ENCODE measurements around the gene WDR75.

The WDR75 gene

DNA sequence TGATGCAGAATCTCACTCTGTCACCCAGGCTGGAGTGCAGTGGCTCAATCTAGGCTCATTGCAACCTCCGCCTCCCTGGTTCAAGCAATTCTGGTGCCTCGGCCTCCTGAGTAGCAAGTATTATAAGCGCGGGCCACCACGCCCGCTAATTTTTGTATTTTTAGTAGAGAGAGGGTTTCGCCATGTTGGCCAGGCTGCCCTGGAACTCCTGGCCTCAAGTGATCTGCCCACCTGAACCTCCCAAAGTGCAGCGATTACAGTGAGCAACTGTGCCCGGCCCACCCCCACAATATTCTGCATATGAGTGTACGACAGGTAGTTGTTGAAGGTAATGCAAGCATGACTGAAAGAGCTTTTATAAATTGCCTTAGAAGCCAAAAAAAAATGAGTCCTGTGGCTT lies 1.2 kb downstream of the WDR75 start:
- peaks cover 33% of the 10 kb centered on the region for H4K20me1 ChIP-seq (ENCODE audit: insufficient read depth)
- no peak overlapping the region; the same call in 1 of the 2 replicates for H3K9ac ChIP-seq
- peaks cover 43% of the 10 kb centered on the region for H3K4me1 ChIP-seq (ENCODE audit: low read depth, poor library complexity, severe bottlenecking)
- TF ChIP-seq, protein P1, sequence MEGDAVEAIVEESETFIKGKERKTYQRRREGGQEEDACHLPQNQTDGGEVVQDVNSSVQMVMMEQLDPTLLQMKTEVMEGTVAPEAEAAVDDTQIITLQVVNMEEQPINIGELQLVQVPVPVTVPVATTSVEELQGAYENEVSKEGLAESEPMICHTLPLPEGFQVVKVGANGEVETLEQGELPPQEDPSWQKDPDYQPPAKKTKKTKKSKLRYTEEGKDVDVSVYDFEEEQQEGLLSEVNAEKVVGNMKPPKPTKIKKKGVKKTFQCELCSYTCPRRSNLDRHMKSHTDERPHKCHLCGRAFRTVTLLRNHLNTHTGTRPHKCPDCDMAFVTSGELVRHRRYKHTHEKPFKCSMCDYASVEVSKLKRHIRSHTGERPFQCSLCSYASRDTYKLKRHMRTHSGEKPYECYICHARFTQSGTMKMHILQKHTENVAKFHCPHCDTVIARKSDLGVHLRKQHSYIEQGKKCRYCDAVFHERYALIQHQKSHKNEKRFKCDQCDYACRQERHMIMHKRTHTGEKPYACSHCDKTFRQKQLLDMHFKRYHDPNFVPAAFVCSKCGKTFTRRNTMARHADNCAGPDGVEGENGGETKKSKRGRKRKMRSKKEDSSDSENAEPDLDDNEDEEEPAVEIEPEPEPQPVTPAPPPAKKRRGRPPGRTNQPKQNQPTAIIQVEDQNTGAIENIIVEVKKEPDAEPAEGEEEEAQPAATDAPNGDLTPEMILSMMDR (conservative IDR thresholded peaks at IDR 0.05; ENCODE audit: low read depth, low read length): no peak
- H3K36me3 ChIP-seq (ENCODE audit: insufficient read depth): no peaks in the 10 kb centered on the region; the same call in 1 of the 2 replicates
- H3K4me3 ChIP-seq (IDR thresholded peaks at IDR 0.05; ENCODE audit: insufficient read depth, low read depth, low read length): no peak overlapping the region
- no peaks in the 10 kb centered on the region for H3K27me3 ChIP-seq (ENCODE audit: insufficient read depth, low read depth)
- peaks cover 62% of the 10 kb centered on the region for H3K79me2 ChIP-seq (ENCODE audit: insufficient read depth, low read depth)
- H3K4me2 ChIP-seq: peak overlapping the region; percentile 89
- no peak overlapping the region for H2AFZ ChIP-seq (ENCODE audit: low read depth)
- H3K27ac ChIP-seq: no peak overlapping the region

DNA sequence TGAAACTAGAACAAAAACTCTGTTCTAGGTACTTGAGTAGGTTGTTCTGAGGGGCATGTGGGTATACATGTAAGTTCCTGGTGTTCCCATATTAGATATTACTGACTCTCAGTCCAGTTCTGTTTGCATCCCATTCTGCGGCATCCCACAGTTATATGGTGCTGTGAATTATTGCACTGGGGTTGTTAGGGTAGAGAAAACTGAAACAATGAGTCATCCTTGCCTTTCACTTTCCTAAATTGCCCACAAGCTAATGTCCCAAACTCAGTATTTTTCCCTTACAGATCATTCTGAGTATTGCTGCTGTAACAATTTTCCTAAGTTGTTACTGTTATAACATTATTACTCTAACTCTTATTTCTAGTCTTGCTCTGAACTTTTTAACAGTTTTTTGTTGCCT lies 3.0 kb downstream of the WDR75 start:
- Histone ChIP-seq H3K79me2 (ENCODE audit: insufficient read depth, low read depth) (peaks cover 69% of the 10 kb centered on the region), H2AFZ (ENCODE audit: low read depth) (no peak overlapping the region), H3K27me3 (ENCODE audit: insufficient read depth, low read depth) (no peaks in the 10 kb centered on the region), H3K27ac (no peak overlapping the region), H4K20me1 (ENCODE audit: insufficient read depth) (peaks cover 33% of the 10 kb centered on the region), H3K4me3 (IDR thresholded peaks at IDR 0.05; ENCODE audit: insufficient read depth, low read depth, low read length) (no peak overlapping the region), H3K4me2 (peak overlapping the region; percentile 89; the same call in 1 of the 2 replicates), H3K9ac (no peak overlapping the region), H3K4me1 (ENCODE audit: low read depth, poor library complexity, severe bottlenecking) (peaks cover 43% of the 10 kb centered on the region), H3K36me3 (ENCODE audit: insufficient read depth) (no peaks in the 10 kb centered on the region; the same call in 1 of the 2 replicates)
- TF ChIP-seq, protein P1 (conservative IDR thresholded peaks at IDR 0.05; ENCODE audit: low read depth, low read length): no peak

DNA sequence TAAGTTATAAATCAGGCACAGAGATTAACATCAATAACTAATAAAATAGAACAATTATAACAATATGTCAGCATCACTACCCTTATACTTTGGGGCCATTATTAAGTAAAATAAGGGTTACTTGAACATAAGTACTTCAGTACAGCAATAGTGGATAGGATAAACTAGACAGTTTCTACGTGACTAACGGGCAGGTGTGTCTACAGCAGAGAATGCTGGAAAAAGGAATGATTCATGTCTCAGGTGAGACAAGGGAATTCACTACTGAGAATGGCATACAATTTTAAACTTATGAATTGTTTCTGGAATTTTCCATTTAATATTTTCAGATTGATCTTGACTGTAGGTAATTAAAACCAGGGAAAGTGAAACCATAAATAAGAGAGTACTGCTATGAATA lies 5.5 kb downstream of the WDR75 start:
- no peak overlapping the region for H2AFZ ChIP-seq (ENCODE audit: low read depth)
- TF ChIP-seq, protein P1 (conservative IDR thresholded peaks at IDR 0.05; ENCODE audit: low read depth, low read length): no peak
- H3K79me2 ChIP-seq (ENCODE audit: insufficient read depth, low read depth): peaks cover 64% of the 10 kb centered on the region
- no peaks in the 10 kb centered on the region; the same call in 1 of the 2 replicates for H3K36me3 ChIP-seq (ENCODE audit: insufficient read depth)
- H3K9ac ChIP-seq: no peak overlapping the region
- peaks cover 35% of the 10 kb centered on the region for H3K4me1 ChIP-seq (ENCODE audit: low read depth, poor library complexity, severe bottlenecking)
- peaks cover 33% of the 10 kb centered on the region for H4K20me1 ChIP-seq (ENCODE audit: insufficient read depth)
- H3K4me3 ChIP-seq (IDR thresholded peaks at IDR 0.05; ENCODE audit: insufficient read depth, low read depth, low read length): no peak overlapping the region
- H3K4me2 ChIP-seq: no peak overlapping the region
- H3K27ac ChIP-seq: no peak overlapping the region
- no peaks in the 10 kb centered on the region for H3K27me3 ChIP-seq (ENCODE audit: insufficient read depth, low read depth)

DNA sequence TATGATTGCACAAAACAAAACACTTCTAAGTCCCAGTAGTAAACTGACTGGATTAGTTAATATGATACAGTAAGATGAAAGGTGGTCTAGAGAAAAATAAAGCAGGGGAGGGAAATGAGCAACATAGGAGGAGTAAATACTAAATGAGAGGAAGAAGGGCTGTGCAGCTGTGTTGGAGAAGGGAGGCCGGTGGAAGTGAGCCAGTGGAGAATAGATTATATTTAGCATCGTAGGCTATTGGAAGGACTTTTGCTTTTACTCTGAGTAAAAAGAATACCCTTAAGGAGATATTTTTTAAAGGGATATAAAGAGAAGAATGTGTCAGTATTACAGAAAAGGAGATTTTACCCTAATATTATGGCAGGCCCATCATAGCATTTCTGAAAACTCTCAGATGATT lies 12.7 kb downstream of the WDR75 start:
- Histone ChIP-seq H2AFZ (ENCODE audit: low read depth) (no peak overlapping the region), H3K27me3 (ENCODE audit: insufficient read depth, low read depth) (no peaks in the 10 kb centered on the region), H3K4me1 (ENCODE audit: low read depth, poor library complexity, severe bottlenecking) (no peaks in the 10 kb centered on the region), H3K4me2 (no peak overlapping the region), H3K27ac (no peak overlapping the region), H3K36me3 (ENCODE audit: insufficient read depth) (peaks cover 25% of the 10 kb centered on the region; the same call in 1 of the 2 replicates), H3K79me2 (ENCODE audit: insufficient read depth, low read depth) (peaks cover 4% of the 10 kb centered on the region; the same call in 1 of the 2 replicates), H4K20me1 (ENCODE audit: insufficient read depth) (no peaks in the 10 kb centered on the region), H3K9ac (no peak overlapping the region), H3K4me3 (IDR thresholded peaks at IDR 0.05; ENCODE audit: insufficient read depth, low read depth, low read length) (no peak overlapping the region)
- TF ChIP-seq, protein P1 (conservative IDR thresholded peaks at IDR 0.05; ENCODE audit: low read depth, low read length): no peak
